ENCODE measurements around the gene ZSWIM1. TPM values are rescaled to one million over a fixed set of nuclear protein-coding genes. Genes with fewer than 3 reads are reported as not detected.

The ZSWIM1 gene
- total and polyA plus RNA-seq, 2 of the 13 experiments (the other 11 are each of a cell fraction or from before 2014, with no cell fraction given) = 9.5 to 11.7 TPM

- TF ChIP-seq PCBP2 (optimal IDR thresholded peaks at IDR 0.05; ENCODE audit: low read depth, low read length, poor library complexity, severe bottlenecking) (no peak), HMG20A (CRISPR knock-in tag; IDR thresholded peaks at IDR 0.05; ENCODE audit: borderline replicate concordance) (no peak), ZNF883 (CRISPR knock-in tag; IDR thresholded peaks at IDR 0.05; ENCODE audit: not compliant biosample characterization) (no peak), ZNF790 (CRISPR knock-in tag; IDR thresholded peaks at IDR 0.05; ENCODE audit: borderline replicate concordance) (no peak), FOXM1 (CRISPR knock-in tag; IDR thresholded peaks at IDR 0.05) (no peak), ATF3 (CRISPR knock-in tag; IDR thresholded peaks at IDR 0.05) (no peak), ETV6 (CRISPR knock-in tag; conservative IDR thresholded peaks at IDR 0.05) (no peak), ZNF572 (CRISPR knock-in tag; IDR thresholded peaks at IDR 0.05) (no peak), FIP1L1 (IDR thresholded peaks at IDR 0.05; ENCODE audit: borderline replicate concordance, insufficient read depth, low read depth, low read length) (no peak), MEF2D (CRISPR knock-in tag; IDR thresholded peaks at IDR 0.05) (no peak; the same call in 1 of the 2 replicates), ESRRA (CRISPR knock-in tag; IDR thresholded peaks at IDR 0.05; ENCODE audit: low read depth) (peak; percentile 87), MTF1 (CRISPR knock-in tag; IDR thresholded peaks at IDR 0.05) (no peak), ZNF674 (CRISPR knock-in tag; IDR thresholded peaks at IDR 0.05; ENCODE audit: low read depth) (no peak), MAFF (IDR thresholded peaks at IDR 0.05; ENCODE audit: low read depth, low read length) (no peak), SCMH1 (CRISPR knock-in tag; IDR thresholded peaks at IDR 0.05; ENCODE audit: borderline replicate concordance) (no peak), ZNF34 (CRISPR knock-in tag; IDR thresholded peaks at IDR 0.05; ENCODE audit: borderline replicate concordance) (no peak), TARDBP (CRISPR knock-in tag; IDR thresholded peaks at IDR 0.05) (peak; percentile 66; the same call in 1 of the 2 replicates), ERF (CRISPR knock-in tag; IDR thresholded peaks at IDR 0.05) (peak; percentile 35; the same call in 1 of the 2 replicates), ZGPAT (CRISPR knock-in tag; IDR thresholded peaks at IDR 0.05) (0 out of 2 replicates have a peak, but pooled peaks have one; percentile 53), ZNF431 (CRISPR knock-in tag; IDR thresholded peaks at IDR 0.05; ENCODE audit: borderline replicate concordance, low read depth) (no peak), GPBP1L1 (CRISPR knock-in tag; IDR thresholded peaks at IDR 0.05) (no peak), ZNF33B (CRISPR knock-in tag; IDR thresholded peaks at IDR 0.05) (no peak), ZNF878 (CRISPR knock-in tag; IDR thresholded peaks at IDR 0.05) (no peak; the same call in 1 of the 2 replicates), ZNF160 (CRISPR knock-in tag; IDR thresholded peaks at IDR 0.05) (no peak), ZNF44 (CRISPR knock-in tag; IDR thresholded peaks at IDR 0.05) (no peak), ZNF232 (CRISPR knock-in tag; IDR thresholded peaks at IDR 0.05; ENCODE audit: borderline replicate concordance) (no peak; the same call in 1 of the 2 replicates), CENPT (CRISPR knock-in tag; IDR thresholded peaks at IDR 0.05; ENCODE audit: low read depth) (no peak)
- TF ChIP-seq, protein P1, sequence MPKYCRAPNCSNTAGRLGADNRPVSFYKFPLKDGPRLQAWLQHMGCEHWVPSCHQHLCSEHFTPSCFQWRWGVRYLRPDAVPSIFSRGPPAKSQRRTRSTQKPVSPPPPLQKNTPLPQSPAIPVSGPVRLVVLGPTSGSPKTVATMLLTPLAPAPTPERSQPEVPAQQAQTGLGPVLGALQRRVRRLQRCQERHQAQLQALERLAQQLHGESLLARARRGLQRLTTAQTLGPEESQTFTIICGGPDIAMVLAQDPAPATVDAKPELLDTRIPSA (CRISPR knock-in tag; IDR thresholded peaks at IDR 0.05; ENCODE audit: borderline replicate concordance) = no peak
Observed at GRCh38 chr20:45909817-45910669, 29.0 kb downstream of the ZSWIM1 start (continued).
